K562 (cell line): ENCODE data around the gene FBP2. TPM values are rescaled to one million over a fixed set of nuclear protein-coding genes. Genes with fewer than 3 reads are reported as not detected.

Experiments
- ATAC-seq: fragments of 200-7000 bp; cut with Tn5 transposase; 3 replicates; pipeline ENCODE4 v1.9.1; 2020; ENCODE audit warnings: moderate library complexity
- BruUV-seq: library from RNA; stranded (reverse); fragments of 400-500 nt; replicated peaks from 2 replicates; lab custom pipeline; 2021; lab: Mats Ljungman, UMichigan
- CTCF ChIA-PET: fragments of 300-600 bp; formaldehyde crosslinking; extraction: SDS; loops from one replicate; lab custom pipeline; 2021; ENCODE audit warnings: low intra/inter-chr PET ratio; lab: Yijun Ruan, JAX
- POLR2A ChIA-PET: fragments of 300-600, 350-650 bp; sonication (Branson Sonifier 250); formaldehyde crosslinking; extraction: SDS; loops from one replicate; lab custom pipeline; 2021; ENCODE audit warnings: antibody characterized with exemption, inconsistent platforms; lab: Yijun Ruan, JAX
- DNase-seq, 4 experiments: peaks; one replicate each; pipeline versions ENCODE4 v3.0.0 to v3.0.0-alpha.2; 2011 to 2018; ENCODE audit warnings: low spot score in 3 of 4, mixed read lengths in 3 of 4; ENCODE audit errors: extremely low read depth in 1 of 4
- FAIRE-seq: peaks from 2 replicates; lab custom pipeline; 2011; peaks lifted over from hg19 to GRCh38; lab: Jason Lieb, UNC
- H2AFZ ChIP-seq: 2 replicates; pipeline ENCODE4 v1.6.0; 2011; ENCODE audit warnings: low read depth, low read length, control low read depth, inconsistent platforms
- H3K27ac ChIP-seq: fragments of 200-600 bp; 3 replicates; pipeline ENCODE4 v1.8.0; 2011; ENCODE audit warnings: low read depth, mild to moderate bottlenecking, control low read depth, inconsistent platforms, low read length, moderate library complexity, mixed read lengths; ENCODE audit errors: extremely low read depth
- H3K27me3 ChIP-seq, 2 experiments: fragments of 300-600 bp in 1 of 2; 2 replicates in 1 of 2; 3 replicates in 1 of 2; pipeline versions ENCODE4 v1.6.0 to v1.8.0; 2011; ENCODE audit warnings: inconsistent platforms in 2 of 2, low read length in 2 of 2, mild to moderate bottlenecking in 1 of 2, mixed read lengths in 1 of 2, moderate library complexity in 1 of 2; ENCODE audit not compliant: control insufficient read depth in 2 of 2, insufficient read depth in 2 of 2
- H3K36me3 ChIP-seq: fragments of 300-600 bp; 3 replicates; pipeline ENCODE4 v1.8.0; 2011; ENCODE audit warnings: mild to moderate bottlenecking, low read length, inconsistent platforms; ENCODE audit not compliant: control insufficient read depth, insufficient read depth
- H3K4me1 ChIP-seq, 2 experiments: fragments of 200-600 bp in 1 of 2; replicated peaks in 1 of 2; 2 replicates in 1 of 2; 3 replicates in 1 of 2; pipeline versions ENCODE4 v1.5.1 to v1.8.0; 2011; ENCODE audit warnings: inconsistent platforms in 2 of 2, low read length in 2 of 2, mild to moderate bottlenecking in 1 of 2, mixed read lengths in 1 of 2, moderate library complexity in 1 of 2; ENCODE audit not compliant: control insufficient read depth in 2 of 2, insufficient read depth in 2 of 2
- H3K4me2 ChIP-seq: 2 replicates; pipeline ENCODE4 v1.6.1; 2011; ENCODE audit warnings: low read length, control low read depth, inconsistent platforms, mixed read lengths; ENCODE audit not compliant: insufficient read depth
- H3K4me3 ChIP-seq: fragments of 200-600 bp; sonication (generic), shearing (Covaris generic); 2 replicates; pipeline ENCODE4 v1.5.1; 2016; ENCODE audit warnings: control low read depth, inconsistent platforms
- H3K79me2 ChIP-seq: fragments of 200-600 bp; 3 replicates; pipeline ENCODE4 v1.8.0; 2011; ENCODE audit warnings: low read length, inconsistent platforms; ENCODE audit not compliant: control insufficient read depth, insufficient read depth
- H3K9ac ChIP-seq, 2 experiments: 2 replicates each; pipeline versions ENCODE4 v1.6.0 to v1.6.1; 2011; ENCODE audit warnings: low read depth in 2 of 2, low read length in 2 of 2, control low read depth in 1 of 2, inconsistent platforms in 1 of 2, mild to moderate bottlenecking in 1 of 2, mixed read lengths in 1 of 2; ENCODE audit not compliant: insufficient read depth in 1 of 2
- H3K9me1 ChIP-seq: one replicate; pipeline ENCODE4 v1.6.0; 2011; ENCODE audit warnings: inconsistent platforms, mild to moderate bottlenecking, low read length, moderate library complexity; ENCODE audit not compliant: control insufficient read depth, insufficient read depth
- H3K9me3 ChIP-seq: replicated peaks from 2 replicates; pipeline ENCODE4 v1.5.1; 2011; ENCODE audit warnings: low read depth, low read length, inconsistent platforms; ENCODE audit not compliant: control insufficient read depth, insufficient read depth
- H4K20me1 ChIP-seq: replicated peaks from 2 replicates; pipeline ENCODE4 v1.6.1; 2011; ENCODE audit warnings: low read length, inconsistent platforms, mixed read lengths; ENCODE audit not compliant: control insufficient read depth, insufficient read depth
- BRD4 ChIP-seq: fragments of 200-600 bp; sonication (generic); IDR thresholded peaks from 2 replicates; pipeline ENCODE4 v1.6.1; 2017; ENCODE audit warnings: inconsistent platforms
- CREB5 ChIP-seq: fragments of 250-450 bp; sonication (Bioruptor Pico); IDR thresholded peaks from 2 replicates; pipeline ENCODE4 v1.5.0; 2020; ENCODE audit warnings: mild to moderate bottlenecking
- EWSR1 ChIP-seq: fragments of 450-650 bp; IDR thresholded peaks from 2 replicates; pipeline ENCODE4 v1.6.1; 2018; ENCODE audit warnings: borderline replicate concordance, mild to moderate bottlenecking, low read depth, moderate library complexity; ENCODE audit not compliant: partially characterized antibody
- GTF2A2 ChIP-seq: IDR thresholded peaks from 2 replicates; pipeline ENCODE4 v1.6.1; 2016; ENCODE audit warnings: mild to moderate bottlenecking, missing genetic modification characterization, missing compliant biosample characterization
- HMBOX1 ChIP-seq: sonication (generic); IDR thresholded peaks from 2 replicates; pipeline ENCODE4 v1.6.1; 2016
- ID3 ChIP-seq, 2 experiments: fragments of 250-450 bp in 1 of 2; fragments of 450-650 bp in 1 of 2; sonication (Bioruptor Pico) in 1 of 2; IDR thresholded peaks; 2 replicates each; pipeline versions ENCODE4 v1.6.1 to v1.8.0; 2016 to 2021; ENCODE audit warnings: mild to moderate bottlenecking in 2 of 2, moderate library complexity in 2 of 2, missing compliant biosample characterization in 1 of 2, missing genetic modification characterization in 1 of 2
- SMARCA5 ChIP-seq: fragments of 450-650 bp; IDR thresholded peaks from 2 replicates; pipeline ENCODE4 v1.6.1; 2016
- WHSC1 ChIP-seq: IDR thresholded peaks from one replicate; pipeline ENCODE4 v1.6.1; 2012; ENCODE audit warnings: low read length, control low read depth, inconsistent platforms
- ZFP91 ChIP-seq: sonication (generic); formaldehyde crosslinking; IDR thresholded peaks from 2 replicates; pipeline ENCODE4 v1.8.0; 2022; ENCODE audit warnings: mild to moderate bottlenecking, missing genetic modification reagents
- ZNF655 ChIP-seq: fragments of 250-450 bp; sonication (Bioruptor Pico); IDR thresholded peaks from 2 replicates; pipeline ENCODE4 v1.5.0; 2021
- WGBS: fragments of 100-300 bp; shearing (Covaris generic); methylation state at CpG from one replicate; pipeline ENCODE4 v1.1.6; 2016; ENCODE audit warnings: low coverage, mixed read lengths; ENCODE audit not compliant: insufficient coverage; ENCODE audit errors: missing lambda C conversion rate; 5-methylcytosine and 5-hydroxymethylcytosine counted together
- in situ Hi-C: fragments of 300-500 bp; cut with MboI; formaldehyde crosslinking; loops from 4 replicates; pipeline ENCODE4 v1.15.0; 2018; ENCODE audit warnings: inconsistent platforms, mixed read lengths
- intact Hi-C: fragments of 100-400 bp; cut with micrococcal nuclease; formaldehyde crosslinking; loops from 2 replicates; pipeline ENCODE4 v1.14.2; 2022
- polyA plus RNA-seq, 8 experiments: library from polyadenylated mRNA; depleted of rRNA in 4 of 8; stranded (reverse) in 5 of 8; unstranded in 3 of 8; fragments of >200 nt; fragmentation: Nextera tagmentation in 2 of 8; fragmentation: Illumina TruSeq in 1 of 8; extraction: Ambion mirVana in 2 of 8; extraction: Trizol in 1 of 8; gene quantifications; 2 replicates each; pipeline versions ENCODE4 v1.2.1 to v1.2.3, GENCODE V29; 2011 to 2014; ENCODE audit warnings: inconsistent platforms in 1 of 8, missing spikeins in 1 of 8
- total RNA-seq, 7 experiments: library from RNA; depleted of rRNA in 6 of 7; stranded (reverse); fragments of >200 nt in 6 of 7; fragmentation: Illumina TruSeq in 2 of 7; extraction: Trizol in 2 of 7; gene quantifications; 2 replicates each; pipeline versions ENCODE4 v1.2.1 to v1.2.3, GENCODE V29; 2011 to 2021; ENCODE audit warnings: low replicate concordance in 1 of 7

The FBP2 gene
- total and polyA plus RNA-seq, 9 of the 15 experiments (the other 6 are each of a cell fraction or from before 2014, with no cell fraction given), result 0.06 TPM; not detected in 7

- 11% methylated on average over 7 of the region's 7 CpGs for WGBS
- no peak overlapping the region for H3K9ac ChIP-seq
- POLR2A ChIA-PET, result no interaction called here
- no peaks in the 10 kb centered on the region for H3K9me1 ChIP-seq
- no peak overlapping the region for H3K27ac ChIP-seq
- H3K4me2 ChIP-seq, result no peak overlapping the region
- H3K27me3 ChIP-seq, result peaks cover 17 to 51% of the 10 kb centered on the region in 2 experiments; a peak in 4 of 5 replicates
- no peak overlapping the region for H3K4me3 ChIP-seq
- no TSS peak for BruUV-seq
- DNase-seq, result no peak
- no peak for FAIRE-seq
- intact Hi-C loops, result no loop called here
- no peak overlapping the region for H2AFZ ChIP-seq
- H3K36me3 ChIP-seq, result no peaks in the 10 kb centered on the region
- in situ Hi-C loops, result no loop called here
- CTCF ChIA-PET, result no interaction called here
- H3K4me1 ChIP-seq, result no peaks in the 10 kb centered on the region
- no peak for ATAC-seq
- H3K79me2 ChIP-seq, result no peaks in the 10 kb centered on the region
- no peaks in the 10 kb centered on the region for H4K20me1 ChIP-seq
- TF ChIP-seq GTF2A2 (tag), result no peak
- no peak for TF ChIP-seq EWSR1
- no peak for TF ChIP-seq CREB5
- no peak for TF ChIP-seq BRD4
- H3K9me3 ChIP-seq, result no peaks in the 10 kb centered on the region
These were observed 18.4 kb upstream of the FBP2 start for GRCh38 chr9:94612071-94612470.

GRCh38 chr9:94611638-94612068, 18.0 kb upstream of the FBP2 start:
- CTCF ChIA-PET, result no interaction called here
- FAIRE-seq, result no peak
- peak; percentile 58 for TF ChIP-seq HMBOX1
- TF ChIP-seq ID3 (CRISPR knock-in tag; IDR thresholded peaks at IDR 0.05), result no peak
- no peak for TF ChIP-seq ID3 (tag; IDR thresholded peaks at IDR 0.05)
- TF ChIP-seq ZFP91 (CRISPR knock-in tag), result peak; percentile 62; the same call in 1 of the 2 replicates
- TF ChIP-seq SMARCA5, result no peak
- no peak for TF ChIP-seq WHSC1
- TF ChIP-seq ZNF655 (CRISPR knock-in tag), result no peak

More at GRCh38 chr9:94611638-94612068, 18.0 kb upstream of the FBP2 start:
- H2AFZ ChIP-seq, result no peak overlapping the region
- WGBS, result 0% methylated on average over 3 of the region's 3 CpGs
- in situ Hi-C loops, result no loop called here
- H3K36me3 ChIP-seq, result no peaks in the 10 kb centered on the region
- no peaks in the 10 kb centered on the region for H3K9me1 ChIP-seq
- peaks cover 17 to 55% of the 10 kb centered on the region in 2 experiments; a peak in 4 of 5 replicates for H3K27me3 ChIP-seq
- H3K9me3 ChIP-seq, result no peaks in the 10 kb centered on the region
- no peak overlapping the region for H3K4me3 ChIP-seq
- no peak overlapping the region for H3K4me2 ChIP-seq
- intact Hi-C loops, result no loop called here
- H3K27ac ChIP-seq, result no peak overlapping the region
- no peak overlapping the region for H3K9ac ChIP-seq
- no peaks in the 10 kb centered on the region for H4K20me1 ChIP-seq
- BruUV-seq, result no TSS peak
- DNase-seq (no peak), ATAC-seq (no peak)
- H3K4me1 ChIP-seq, result 0 out of 5 replicates have a peak, but pooled peaks cover 0 to 3% of the 10 kb centered on the region in 2 experiments
- POLR2A ChIA-PET, result no interaction called here
- H3K79me2 ChIP-seq, result no peaks in the 10 kb centered on the region
